CD14-positive monocyte (primary cell): ENCODE results near the gene ZNF804B. TPM values are rescaled to one million over a fixed set of nuclear protein-coding genes. Genes with fewer than 3 reads are reported as not detected.
A peak's percentile ranks its signal among the peaks of the same experiment; 100 is the strongest.

Experiments
- DNase-seq, 3 donors: peaks; one replicate each; pipeline ENCODE4 v3.0.0-alpha.2; 2011 to 2022
- H2AFZ ChIP-seq: 2 replicates; pipeline ENCODE4 v1.6.0; 2012; ENCODE audit warnings: mild to moderate bottlenecking, low read depth, low read length, inconsistent platforms; ENCODE audit not compliant: insufficient read depth, poor library complexity, severe bottlenecking
- H3K27ac ChIP-seq, 2 donors: 1 replicate in 1 of 2; 2 replicates in 1 of 2; pipeline ENCODE4 v1.5.1; 2012 to 2013; ENCODE audit warnings: low read length in 2 of 2, control low read depth in 1 of 2, inconsistent platforms in 1 of 2, low read depth in 1 of 2, mild to moderate bottlenecking in 1 of 2
- H3K27me3 ChIP-seq, 2 donors: one replicate each; pipeline versions ENCODE4 v1.6.0 to v1.6.1; 2011 to 2013; ENCODE audit warnings: low read length in 2 of 2; ENCODE audit not compliant: control insufficient read depth in 2 of 2, insufficient read depth in 2 of 2
- H3K36me3 ChIP-seq, 2 donors: replicated peaks in 1 of 2; 1 replicate in 1 of 2; 2 replicates in 1 of 2; pipeline versions ENCODE4 v1.5.1 to v1.6.1; 2012 to 2013; ENCODE audit warnings: low read length in 2 of 2, control low read depth in 1 of 2, inconsistent platforms in 1 of 2, mild to moderate bottlenecking in 1 of 2; ENCODE audit not compliant: insufficient read depth in 2 of 2, control insufficient read depth in 1 of 2
- H3K4me1 ChIP-seq, 2 donors: 1 replicate in 1 of 2; 2 replicates in 1 of 2; pipeline versions ENCODE4 v1.5.1 to v1.6.1; 2012 to 2013; ENCODE audit warnings: low read length in 2 of 2, control low read depth in 1 of 2, inconsistent platforms in 1 of 2, mild to moderate bottlenecking in 1 of 2, moderate library complexity in 1 of 2; ENCODE audit not compliant: insufficient read depth in 2 of 2, control insufficient read depth in 1 of 2
- H3K4me2 ChIP-seq: replicated peaks from 2 replicates; pipeline ENCODE3; 2012; ENCODE audit warnings: low read length, moderate library complexity, mild to moderate bottlenecking; ENCODE audit not compliant: poor library complexity, severe bottlenecking; ENCODE audit errors: extremely low read depth
- H3K4me3 ChIP-seq, 3 experiments: fragments of 200-600 bp in 1 of 3; sonication (generic) in 1 of 3; replicated peaks in 1 of 3; 1 replicate in 2 of 3; 2 replicates in 1 of 3; pipeline ENCODE4 v1.5.1; 2011 to 2013; ENCODE audit warnings: low read length in 3 of 3, mild to moderate bottlenecking in 3 of 3, control low read depth in 2 of 3, low read depth in 2 of 3, inconsistent platforms in 1 of 3, moderate library complexity in 1 of 3
- H3K79me2 ChIP-seq: 2 replicates; pipeline ENCODE4 v1.6.0; 2012; ENCODE audit warnings: mild to moderate bottlenecking, control low read depth, inconsistent platforms, low read length, moderate library complexity; ENCODE audit not compliant: insufficient read depth
- H3K9ac ChIP-seq: 2 replicates; pipeline ENCODE4 v1.6.0; 2017; ENCODE audit warnings: low read length, mild to moderate bottlenecking; ENCODE audit not compliant: insufficient read depth, poor library complexity, severe bottlenecking
- H3K9me3 ChIP-seq, 2 donors: replicated peaks in 1 of 2; 1 replicate in 1 of 2; 2 replicates in 1 of 2; pipeline versions ENCODE4 v1.5.1 to v1.6.1; 2012 to 2013; ENCODE audit warnings: low read length in 2 of 2, control low read depth in 1 of 2; ENCODE audit not compliant: control insufficient read depth in 1 of 2, insufficient read depth in 1 of 2
- H4K20me1 ChIP-seq: 2 replicates; pipeline ENCODE4 v1.6.0; 2012; ENCODE audit warnings: mild to moderate bottlenecking, low read length, control low read depth, moderate library complexity; ENCODE audit not compliant: insufficient read depth
- H3K27ac Mint-ChIP-seq, 7 donors: one replicate each; pipeline ENCODE4 v1.8.0; 2020; ENCODE audit warnings: mild to moderate bottlenecking in 7 of 7, mixed read lengths in 7 of 7, moderate library complexity in 6 of 7, inconsistent platforms in 2 of 7
- H3K27me3 Mint-ChIP-seq, 3 donors: one replicate each; pipeline ENCODE4 v1.8.0; 2021 to 2022; ENCODE audit warnings: low read depth in 3 of 3, mild to moderate bottlenecking in 3 of 3, mixed read lengths in 3 of 3, moderate library complexity in 3 of 3, inconsistent platforms in 1 of 3
- H3K36me3 Mint-ChIP-seq, 2 donors: one replicate each; pipeline ENCODE4 v1.8.0; 2020; ENCODE audit warnings: mixed read lengths in 2 of 2, inconsistent platforms in 1 of 2, mild to moderate bottlenecking in 1 of 2
- H3K4me1 Mint-ChIP-seq: one replicate; pipeline ENCODE4 v1.8.0; 2020; ENCODE audit warnings: mild to moderate bottlenecking, mixed read lengths
- H3K4me3 Mint-ChIP-seq, 2 donors: one replicate each; pipeline ENCODE4 v1.8.0; 2020; ENCODE audit warnings: mild to moderate bottlenecking in 2 of 2, mixed read lengths in 2 of 2, moderate library complexity in 1 of 2
- H3K9me3 Mint-ChIP-seq, 7 donors: one replicate each; pipeline ENCODE4 v1.8.0; 2020 to 2022; ENCODE audit warnings: mixed read lengths in 7 of 7, mild to moderate bottlenecking in 6 of 7, moderate library complexity in 6 of 7, inconsistent platforms in 2 of 7
- WGBS: methylation state at CpG from one replicate; pipeline ENCODE4 v1.1.5; 2013; ENCODE audit warnings: missing lambda C conversion rate; ENCODE audit not compliant: insufficient coverage; 5-methylcytosine and 5-hydroxymethylcytosine counted together
- intact Hi-C, 2 donors: fragments of 100-400 bp; cut with micrococcal nuclease; formaldehyde crosslinking; loops; one replicate each; pipeline versions ENCODE4 v1.15.0 to v1.15.1; 2023
- polyA plus RNA-seq, 3 donors: library from polyadenylated mRNA; depleted of rRNA in 1 of 3; unstranded in 2 of 3; stranded (reverse) in 1 of 3; fragments of 300-500 nt in 2 of 3; fragments of >200 nt in 1 of 3; fragmentation: Illumina TruSeq in 2 of 3; gene quantifications; 1 replicate in 2 of 3; 2 replicates in 1 of 3; pipeline ENCODE4 v1.2.3, GENCODE V29; 2012 to 2021
- TF ChIP-seq, protein P1 (sequence below): fragments of 200-600 bp; IDR thresholded peaks from one replicate; pipeline ENCODE4 v1.8.0; 2022; ENCODE audit warnings: antibody characterized with exemption, mild to moderate bottlenecking

ZNF804B gene
- polyA plus RNA-seq, 3 donors = not detected

DNA sequence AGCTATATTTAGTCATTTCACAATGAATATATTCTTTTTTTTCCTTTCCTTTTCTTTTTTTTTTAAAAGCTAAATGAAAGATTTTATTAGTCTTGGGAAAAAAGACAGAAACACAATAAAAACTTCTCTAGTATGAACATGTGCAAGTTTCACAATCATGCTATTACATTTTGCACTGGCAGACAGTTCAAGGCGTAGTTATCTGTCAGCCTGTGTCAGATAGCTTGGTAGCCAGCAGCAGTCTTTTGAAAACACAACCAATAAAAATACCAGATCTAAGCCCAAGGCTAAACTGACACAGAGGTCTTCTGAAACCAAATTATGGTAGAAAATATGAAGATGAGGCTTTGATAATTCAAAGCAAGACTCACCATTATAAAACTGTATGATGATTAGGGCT, 241.8 kb downstream of the ZNF804B start:
- no peak overlapping the region for H3K9ac ChIP-seq

GRCh38 chr7:89002981-89003956, 243.8 kb downstream of the ZNF804B start:
- peak overlapping the region; percentile 50 for H3K4me2 ChIP-seq
- H3K79me2 ChIP-seq = no peaks in the 10 kb centered on the region
- Mint-ChIP-seq H3K27ac (no peak overlapping the region), H3K4me3 (peak overlapping the region in 1 of 2 donors; percentile 74), H3K4me1 (peaks cover 8% of the 10 kb centered on the region), H3K36me3 (no peaks in the 10 kb centered on the region), H3K27me3 (no peaks in the 10 kb centered on the region), H3K9me3 (no peaks in the 10 kb centered on the region)
- no peaks in the 10 kb centered on the region for H4K20me1 ChIP-seq
- peak overlapping the region in 1 of 2 donors; percentile 10 for H3K27ac ChIP-seq
- intact Hi-C loops = no loop called here
- H3K36me3 ChIP-seq = no peaks in the 10 kb centered on the region
- no peaks in the 10 kb centered on the region for H3K27me3 ChIP-seq
- no peak for DNase-seq
- H2AFZ ChIP-seq = peak overlapping the region; percentile 50
- H3K4me1 ChIP-seq = no peaks in the 10 kb centered on the region
- TF ChIP-seq, protein P1, sequence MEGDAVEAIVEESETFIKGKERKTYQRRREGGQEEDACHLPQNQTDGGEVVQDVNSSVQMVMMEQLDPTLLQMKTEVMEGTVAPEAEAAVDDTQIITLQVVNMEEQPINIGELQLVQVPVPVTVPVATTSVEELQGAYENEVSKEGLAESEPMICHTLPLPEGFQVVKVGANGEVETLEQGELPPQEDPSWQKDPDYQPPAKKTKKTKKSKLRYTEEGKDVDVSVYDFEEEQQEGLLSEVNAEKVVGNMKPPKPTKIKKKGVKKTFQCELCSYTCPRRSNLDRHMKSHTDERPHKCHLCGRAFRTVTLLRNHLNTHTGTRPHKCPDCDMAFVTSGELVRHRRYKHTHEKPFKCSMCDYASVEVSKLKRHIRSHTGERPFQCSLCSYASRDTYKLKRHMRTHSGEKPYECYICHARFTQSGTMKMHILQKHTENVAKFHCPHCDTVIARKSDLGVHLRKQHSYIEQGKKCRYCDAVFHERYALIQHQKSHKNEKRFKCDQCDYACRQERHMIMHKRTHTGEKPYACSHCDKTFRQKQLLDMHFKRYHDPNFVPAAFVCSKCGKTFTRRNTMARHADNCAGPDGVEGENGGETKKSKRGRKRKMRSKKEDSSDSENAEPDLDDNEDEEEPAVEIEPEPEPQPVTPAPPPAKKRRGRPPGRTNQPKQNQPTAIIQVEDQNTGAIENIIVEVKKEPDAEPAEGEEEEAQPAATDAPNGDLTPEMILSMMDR = no peak
- WGBS = 42% methylated on average over 2 of the region's 4 CpGs
- no peak overlapping the region for H3K9ac ChIP-seq
- H3K4me3 ChIP-seq = peak overlapping the region in 2 of 3 experiments; percentile 19 to 58
- no peaks in the 10 kb centered on the region for H3K9me3 ChIP-seq

More for the DNA sequence above, 241.8 kb downstream of the ZNF804B start:
- no peaks in the 10 kb centered on the region for H3K9me3 Mint-ChIP-seq
- H2AFZ ChIP-seq = no peak overlapping the region
- H3K36me3 Mint-ChIP-seq = no peaks in the 10 kb centered on the region
- H3K27ac Mint-ChIP-seq = no peak overlapping the region
- H3K27ac ChIP-seq = no peak overlapping the region
- H3K4me1 ChIP-seq = no peaks in the 10 kb centered on the region
- no peak overlapping the region for H3K4me2 ChIP-seq
- H3K4me3 ChIP-seq = no peak overlapping the region
- H3K9me3 ChIP-seq = no peaks in the 10 kb centered on the region
- H3K4me1 Mint-ChIP-seq = peaks cover 8% of the 10 kb centered on the region
- no peaks in the 10 kb centered on the region for H3K27me3 Mint-ChIP-seq
- H4K20me1 ChIP-seq = no peaks in the 10 kb centered on the region
- TF ChIP-seq, protein P1 = no peak
- H3K4me3 Mint-ChIP-seq = no peak overlapping the region
- no peaks in the 10 kb centered on the region for H3K36me3 ChIP-seq
- DNase-seq = no peak
- intact Hi-C loops = no loop called here
- no peaks in the 10 kb centered on the region for H3K27me3 ChIP-seq
- WGBS = no CpG with 5 or more reads among the region's 1 CpG
- no peaks in the 10 kb centered on the region for H3K79me2 ChIP-seq
